WTC11 (cell line): ENCODE results near the gene CXCL17. TPM values are rescaled to one million over a fixed set of nuclear protein-coding genes. Genes with fewer than 3 reads are reported as not detected.

Source experiments
- ATAC-seq: fragments of 200-7000 bp; cut with Tn5 transposase; 2 replicates; pipeline ENCODE4 v1.10.0; 2021; ENCODE audit warnings: mild to moderate bottlenecking, moderate library complexity
- CTCF ChIA-PET: fragments of 300-600 bp; sonication (Branson Sonifier 250); formaldehyde crosslinking; loops from one replicate; lab custom pipeline; 2021; ENCODE audit warnings: antibody characterized with exemption; lab: Charles Lee
- POLR2A ChIA-PET: fragments of 350-600 bp; sonication (Branson Sonifier 250); formaldehyde crosslinking; loops from one replicate; lab custom pipeline; 2021; ENCODE audit warnings: antibody characterized with exemption; lab: Charles Lee
- DNase-seq: peaks from one replicate; pipeline ENCODE4 v3.0.0; 2021; ENCODE audit warnings: low spot score
- H3K27ac Mint-ChIP-seq: 2 replicates; pipeline ENCODE4 v1.8.0; 2021; ENCODE audit warnings: mixed read lengths
- H3K27me3 Mint-ChIP-seq: 2 replicates; pipeline ENCODE4 v1.8.0; 2021; ENCODE audit warnings: low read depth, mild to moderate bottlenecking, moderate library complexity, mixed read lengths
- H3K36me3 Mint-ChIP-seq: 2 replicates; pipeline ENCODE4 v1.8.0; 2021; ENCODE audit warnings: mixed read lengths
- H3K4me1 Mint-ChIP-seq: 2 replicates; pipeline ENCODE4 v1.8.0; 2022; ENCODE audit warnings: mixed read lengths
- H3K4me3 Mint-ChIP-seq: 2 replicates; pipeline ENCODE4 v1.8.0; 2021; ENCODE audit warnings: mild to moderate bottlenecking, moderate library complexity, mixed read lengths
- H3K9me3 Mint-ChIP-seq: 2 replicates; pipeline ENCODE4 v1.8.0; 2021; ENCODE audit warnings: mixed read lengths
- ATF1 ChIP-seq: sonication (generic); formaldehyde crosslinking; IDR thresholded peaks from 2 replicates; pipeline ENCODE4 v1.8.1; 2023; ENCODE audit warnings: mild to moderate bottlenecking, moderate library complexity, missing genetic modification reagents
- ESRRA ChIP-seq: sonication (generic); formaldehyde crosslinking; IDR thresholded peaks from 2 replicates; pipeline ENCODE4 v1.8.1; 2022; ENCODE audit warnings: mild to moderate bottlenecking, missing genetic modification reagents, borderline replicate concordance
- ETV6 ChIP-seq: sonication (generic); formaldehyde crosslinking; IDR thresholded peaks from 2 replicates; pipeline ENCODE4 v1.8.1; 2022; ENCODE audit warnings: mild to moderate bottlenecking, missing genetic modification reagents
- GABPB1 ChIP-seq: sonication (generic); formaldehyde crosslinking; IDR thresholded peaks from 2 replicates; pipeline ENCODE4 v1.8.1; 2023; ENCODE audit warnings: mild to moderate bottlenecking, missing genetic modification reagents
- JUN ChIP-seq: sonication (generic); formaldehyde crosslinking; IDR thresholded peaks from 2 replicates; pipeline ENCODE4 v1.8.0; 2023; ENCODE audit warnings: mild to moderate bottlenecking, missing genetic modification reagents
- KAT7 ChIP-seq: sonication (generic); formaldehyde crosslinking; IDR thresholded peaks from 2 replicates; pipeline ENCODE4 v1.8.1; 2023; ENCODE audit warnings: missing genetic modification reagents, mild to moderate bottlenecking, borderline replicate concordance
- MLX ChIP-seq: sonication (generic); formaldehyde crosslinking; IDR thresholded peaks from 2 replicates; pipeline ENCODE4 v1.8.1; 2023; ENCODE audit warnings: mild to moderate bottlenecking, missing genetic modification reagents, moderate library complexity
- MYBL2 ChIP-seq: sonication (generic); formaldehyde crosslinking; IDR thresholded peaks from 2 replicates; pipeline ENCODE4 v1.8.1; 2023; ENCODE audit warnings: mild to moderate bottlenecking, moderate library complexity, missing genetic modification reagents
- PRRX2 ChIP-seq: fragments of 250-450 bp; sonication (Bioruptor Pico); IDR thresholded peaks from 2 replicates; pipeline ENCODE4 v1.8.0; 2021; ENCODE audit warnings: mild to moderate bottlenecking
- SMAD3 ChIP-seq: sonication (generic); formaldehyde crosslinking; IDR thresholded peaks from 2 replicates; pipeline ENCODE4 v1.8.0; 2022; ENCODE audit warnings: missing genetic modification reagents, mild to moderate bottlenecking, borderline replicate concordance
- SOX15 ChIP-seq: fragments of 250-450 bp; sonication (Bioruptor Pico); IDR thresholded peaks from 2 replicates; pipeline ENCODE4 v1.9.0; 2021; ENCODE audit warnings: mild to moderate bottlenecking
- SP1 ChIP-seq: sonication (generic); formaldehyde crosslinking; conservative IDR thresholded peaks from 2 replicates; pipeline ENCODE4 v1.8.1; 2022; ENCODE audit warnings: missing genetic modification reagents
- TCF7 ChIP-seq: sonication (generic); formaldehyde crosslinking; IDR thresholded peaks from 2 replicates; pipeline ENCODE4 v1.8.0; 2022; ENCODE audit warnings: mild to moderate bottlenecking, low read depth, missing genetic modification reagents, moderate library complexity
- TEAD1 ChIP-seq: sonication (generic); formaldehyde crosslinking; IDR thresholded peaks from 2 replicates; pipeline ENCODE4 v1.8.0; 2022; ENCODE audit warnings: mild to moderate bottlenecking, missing genetic modification reagents
- TEAD4 ChIP-seq: sonication (generic); formaldehyde crosslinking; IDR thresholded peaks from 2 replicates; pipeline ENCODE4 v1.8.0; 2022; ENCODE audit warnings: mild to moderate bottlenecking, missing genetic modification reagents
- ZNF121 ChIP-seq: sonication (generic); formaldehyde crosslinking; IDR thresholded peaks from 2 replicates; pipeline ENCODE4 v1.8.0; 2023; ENCODE audit warnings: missing genetic modification reagents
- ZNF232 ChIP-seq: sonication (generic); formaldehyde crosslinking; IDR thresholded peaks from 2 replicates; pipeline ENCODE4 v1.8.0; 2022; ENCODE audit warnings: mild to moderate bottlenecking, missing genetic modification reagents
- ZNF416 ChIP-seq: fragments of 250-450 bp; sonication (Bioruptor Pico); IDR thresholded peaks from 2 replicates; pipeline ENCODE4 v1.9.0; 2021; ENCODE audit warnings: mild to moderate bottlenecking, inconsistent platforms
- total RNA-seq: library from RNA; stranded (reverse); gene quantifications from 3 replicates; pipeline ENCODE4 v1.2.3, GENCODE V29; 2021
- TF ChIP-seq, protein P1 (sequence below): sonication (generic); formaldehyde crosslinking; IDR thresholded peaks from 2 replicates; pipeline ENCODE4 v1.8.1; 2022; ENCODE audit warnings: mild to moderate bottlenecking, moderate library complexity, missing genetic modification reagents
- TF ChIP-seq, protein P2 (sequence below): sonication (generic); formaldehyde crosslinking; IDR thresholded peaks from 2 replicates; pipeline ENCODE4 v1.8.1; 2023; ENCODE audit warnings: mild to moderate bottlenecking, moderate library complexity, missing genetic modification reagents
- TF ChIP-seq, protein P3 (sequence below): fragments of 200-600 bp; IDR thresholded peaks from 2 replicates; pipeline ENCODE4 v1.8.0; 2022; ENCODE audit warnings: antibody characterized with exemption
- TF ChIP-seq, protein P4 (sequence below): fragments of 250-450 bp; sonication (Bioruptor Pico); IDR thresholded peaks from 2 replicates; pipeline ENCODE4 v1.9.0; 2021; ENCODE audit warnings: mild to moderate bottlenecking
- TF ChIP-seq, protein P5 (sequence below): sonication (generic); formaldehyde crosslinking; IDR thresholded peaks from 2 replicates; pipeline ENCODE4 v1.8.1; 2022; ENCODE audit warnings: low read depth, missing genetic modification reagents, borderline replicate concordance
- TF ChIP-seq, protein P6 (sequence below): sonication (generic); formaldehyde crosslinking; IDR thresholded peaks from 2 replicates; pipeline ENCODE4 v1.8.1; 2023; ENCODE audit warnings: mild to moderate bottlenecking, missing genetic modification reagents

The CXCL17 gene
- total RNA-seq, 1 experiment from 2014 or later = not detected

- peaks cover 2% of the 10 kb centered on the region for H3K36me3 Mint-ChIP-seq
- H3K27me3 Mint-ChIP-seq = peaks cover 91% of the 10 kb centered on the region
- CTCF ChIA-PET = interaction anchor here (0.7 to 3.6 kb wide), 24 partner anchors 9 to 344 kb away, joined by 3 to 28 read pairs (median 3); partner anchors contain the start of genes CEACAM1, CXCL17 and ZNF574
- no peak for TF ChIP-seq SMAD3
- TF ChIP-seq GABPB1 = no peak
- TF ChIP-seq ESRRA = peak; percentile 81; the same call in 1 of the 2 replicates
- TF ChIP-seq TEAD1 (CRISPR knock-in tag) = no peak
- TF ChIP-seq, protein P1, sequence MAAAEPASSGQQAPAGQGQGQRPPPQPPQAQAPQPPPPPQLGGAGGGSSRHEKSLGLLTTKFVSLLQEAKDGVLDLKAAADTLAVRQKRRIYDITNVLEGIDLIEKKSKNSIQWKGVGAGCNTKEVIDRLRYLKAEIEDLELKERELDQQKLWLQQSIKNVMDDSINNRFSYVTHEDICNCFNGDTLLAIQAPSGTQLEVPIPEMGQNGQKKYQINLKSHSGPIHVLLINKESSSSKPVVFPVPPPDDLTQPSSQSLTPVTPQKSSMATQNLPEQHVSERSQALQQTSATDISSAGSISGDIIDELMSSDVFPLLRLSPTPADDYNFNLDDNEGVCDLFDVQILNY (CRISPR knock-in tag) = no peak
- TF ChIP-seq, protein P2, sequence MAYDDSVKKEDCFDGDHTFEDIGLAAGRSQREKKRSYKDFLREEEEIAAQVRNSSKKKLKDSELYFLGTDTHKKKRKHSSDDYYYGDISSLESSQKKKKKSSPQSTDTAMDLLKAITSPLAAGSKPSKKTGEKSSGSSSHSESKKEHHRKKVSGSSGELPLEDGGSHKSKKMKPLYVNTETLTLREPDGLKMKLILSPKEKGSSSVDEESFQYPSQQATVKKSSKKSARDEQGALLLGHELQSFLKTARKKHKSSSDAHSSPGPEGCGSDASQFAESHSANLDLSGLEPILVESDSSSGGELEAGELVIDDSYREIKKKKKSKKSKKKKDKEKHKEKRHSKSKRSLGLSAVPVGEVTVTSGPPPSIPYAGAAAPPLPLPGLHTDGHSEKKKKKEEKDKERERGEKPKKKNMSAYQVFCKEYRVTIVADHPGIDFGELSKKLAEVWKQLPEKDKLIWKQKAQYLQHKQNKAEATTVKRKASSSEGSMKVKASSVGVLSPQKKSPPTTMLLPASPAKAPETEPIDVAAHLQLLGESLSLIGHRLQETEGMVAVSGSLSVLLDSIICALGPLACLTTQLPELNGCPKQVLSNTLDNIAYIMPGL = no peak
- no peak for TF ChIP-seq TCF7 (CRISPR knock-in tag)
- no peak for TF ChIP-seq TEAD4 (CRISPR knock-in tag)
- no peak for TF ChIP-seq KAT7 (CRISPR knock-in tag)
- TF ChIP-seq ETV6 (CRISPR knock-in tag) = no peak
- TF ChIP-seq, protein P3, sequence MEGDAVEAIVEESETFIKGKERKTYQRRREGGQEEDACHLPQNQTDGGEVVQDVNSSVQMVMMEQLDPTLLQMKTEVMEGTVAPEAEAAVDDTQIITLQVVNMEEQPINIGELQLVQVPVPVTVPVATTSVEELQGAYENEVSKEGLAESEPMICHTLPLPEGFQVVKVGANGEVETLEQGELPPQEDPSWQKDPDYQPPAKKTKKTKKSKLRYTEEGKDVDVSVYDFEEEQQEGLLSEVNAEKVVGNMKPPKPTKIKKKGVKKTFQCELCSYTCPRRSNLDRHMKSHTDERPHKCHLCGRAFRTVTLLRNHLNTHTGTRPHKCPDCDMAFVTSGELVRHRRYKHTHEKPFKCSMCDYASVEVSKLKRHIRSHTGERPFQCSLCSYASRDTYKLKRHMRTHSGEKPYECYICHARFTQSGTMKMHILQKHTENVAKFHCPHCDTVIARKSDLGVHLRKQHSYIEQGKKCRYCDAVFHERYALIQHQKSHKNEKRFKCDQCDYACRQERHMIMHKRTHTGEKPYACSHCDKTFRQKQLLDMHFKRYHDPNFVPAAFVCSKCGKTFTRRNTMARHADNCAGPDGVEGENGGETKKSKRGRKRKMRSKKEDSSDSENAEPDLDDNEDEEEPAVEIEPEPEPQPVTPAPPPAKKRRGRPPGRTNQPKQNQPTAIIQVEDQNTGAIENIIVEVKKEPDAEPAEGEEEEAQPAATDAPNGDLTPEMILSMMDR = peak; percentile 67
- no peak for TF ChIP-seq ZNF416
- TF ChIP-seq MYBL2 (CRISPR knock-in tag) = no peak
- TF ChIP-seq, all 79 proteins: peak for 2
- Mint-ChIP-seq H3K4me1 (peaks cover 31% of the 10 kb centered on the region), H3K4me3 (no peak overlapping the region), H3K9me3 (peaks cover 6% of the 10 kb centered on the region), H3K27ac (no peak overlapping the region)
- POLR2A ChIA-PET = interaction anchor here (0.6 to 1.0 kb wide), 4 partner anchors 10 to 161 kb away, joined by 3 to 6 read pairs (median 4); no protein-coding TSS in a partner anchor
- DNase-seq (peak; percentile 69), ATAC-seq (peak; percentile 6; the same call in 1 of the 2 replicates)
Measured at GRCh38 chr19:42420055-42420544, 22.6 kb downstream of the CXCL17 start.

DNA sequence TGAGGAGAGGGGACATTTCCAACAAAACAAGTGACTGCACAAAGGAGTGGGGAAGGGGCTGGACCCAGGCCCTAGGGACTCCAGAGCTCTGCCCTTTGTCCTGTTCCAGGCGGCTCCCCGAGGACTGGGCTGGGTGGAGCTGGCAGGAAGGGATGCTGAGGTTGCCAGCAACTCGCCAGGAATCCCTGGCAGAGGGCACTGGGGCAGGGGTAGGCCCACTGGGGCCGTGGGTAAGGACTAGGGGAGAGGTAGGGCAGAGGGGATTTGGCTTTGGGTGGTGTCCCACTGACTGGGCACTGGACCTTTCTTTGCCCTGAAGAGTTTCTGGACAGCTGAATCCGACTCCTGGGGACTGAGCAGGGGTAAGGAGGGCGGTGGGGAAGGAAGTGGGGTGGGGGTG, 23.4 kb downstream of the CXCL17 start:
- peaks cover 3% of the 10 kb centered on the region for H3K9me3 Mint-ChIP-seq
- CTCF ChIA-PET = interaction anchor here (0.7 to 3.6 kb wide), 10 partner anchors 9 to 98 kb away, joined by 3 to 28 read pairs (median 7); no protein-coding TSS in a partner anchor
- ATAC-seq = no peak
- DNase-seq = no peak
- peaks cover 28% of the 10 kb centered on the region for H3K4me1 Mint-ChIP-seq
- H3K36me3 Mint-ChIP-seq = peaks cover 2% of the 10 kb centered on the region; the same call in 1 of the 2 replicates
- POLR2A ChIA-PET = interaction anchor here (1.0 kb wide), 1 partner anchor 31 kb away, joined by 3 read pairs; no protein-coding TSS in a partner anchor
- H3K4me3 Mint-ChIP-seq = no peak overlapping the region
- H3K27ac Mint-ChIP-seq = no peak overlapping the region
- peaks cover 91% of the 10 kb centered on the region for H3K27me3 Mint-ChIP-seq
- TF ChIP-seq JUN (CRISPR knock-in tag) (no peak), SP1 (CRISPR knock-in tag) (no peak), MLX (CRISPR knock-in tag) (no peak), ZNF232 (CRISPR knock-in tag) (no peak), ATF1 (no peak), SOX15 (CRISPR knock-in tag) (no peak), PRRX2 (CRISPR knock-in tag) (no peak), ZNF121 (CRISPR knock-in tag) (no peak)
- TF ChIP-seq, protein P4, sequence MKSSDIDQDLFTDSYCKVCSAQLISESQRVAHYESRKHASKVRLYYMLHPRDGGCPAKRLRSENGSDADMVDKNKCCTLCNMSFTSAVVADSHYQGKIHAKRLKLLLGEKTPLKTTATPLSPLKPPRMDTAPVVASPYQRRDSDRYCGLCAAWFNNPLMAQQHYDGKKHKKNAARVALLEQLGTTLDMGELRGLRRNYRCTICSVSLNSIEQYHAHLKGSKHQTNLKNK = no peak
- TF ChIP-seq, protein P2 = no peak
- TF ChIP-seq, protein P5, sequence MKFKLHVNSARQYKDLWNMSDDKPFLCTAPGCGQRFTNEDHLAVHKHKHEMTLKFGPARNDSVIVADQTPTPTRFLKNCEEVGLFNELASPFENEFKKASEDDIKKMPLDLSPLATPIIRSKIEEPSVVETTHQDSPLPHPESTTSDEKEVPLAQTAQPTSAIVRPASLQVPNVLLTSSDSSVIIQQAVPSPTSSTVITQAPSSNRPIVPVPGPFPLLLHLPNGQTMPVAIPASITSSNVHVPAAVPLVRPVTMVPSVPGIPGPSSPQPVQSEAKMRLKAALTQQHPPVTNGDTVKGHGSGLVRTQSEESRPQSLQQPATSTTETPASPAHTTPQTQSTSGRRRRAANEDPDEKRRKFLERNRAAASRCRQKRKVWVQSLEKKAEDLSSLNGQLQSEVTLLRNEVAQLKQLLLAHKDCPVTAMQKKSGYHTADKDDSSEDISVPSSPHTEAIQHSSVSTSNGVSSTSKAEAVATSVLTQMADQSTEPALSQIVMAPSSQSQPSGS (CRISPR knock-in tag) = no peak
- TF ChIP-seq, protein P6, sequence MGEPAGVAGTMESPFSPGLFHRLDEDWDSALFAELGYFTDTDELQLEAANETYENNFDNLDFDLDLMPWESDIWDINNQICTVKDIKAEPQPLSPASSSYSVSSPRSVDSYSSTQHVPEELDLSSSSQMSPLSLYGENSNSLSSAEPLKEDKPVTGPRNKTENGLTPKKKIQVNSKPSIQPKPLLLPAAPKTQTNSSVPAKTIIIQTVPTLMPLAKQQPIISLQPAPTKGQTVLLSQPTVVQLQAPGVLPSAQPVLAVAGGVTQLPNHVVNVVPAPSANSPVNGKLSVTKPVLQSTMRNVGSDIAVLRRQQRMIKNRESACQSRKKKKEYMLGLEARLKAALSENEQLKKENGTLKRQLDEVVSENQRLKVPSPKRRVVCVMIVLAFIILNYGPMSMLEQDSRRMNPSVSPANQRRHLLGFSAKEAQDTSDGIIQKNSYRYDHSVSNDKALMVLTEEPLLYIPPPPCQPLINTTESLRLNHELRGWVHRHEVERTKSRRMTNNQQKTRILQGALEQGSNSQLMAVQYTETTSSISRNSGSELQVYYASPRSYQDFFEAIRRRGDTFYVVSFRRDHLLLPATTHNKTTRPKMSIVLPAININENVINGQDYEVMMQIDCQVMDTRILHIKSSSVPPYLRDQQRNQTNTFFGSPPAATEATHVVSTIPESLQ = no peak
